ENCODE measurements around the gene GNPAT.

The GNPAT gene

DNA sequence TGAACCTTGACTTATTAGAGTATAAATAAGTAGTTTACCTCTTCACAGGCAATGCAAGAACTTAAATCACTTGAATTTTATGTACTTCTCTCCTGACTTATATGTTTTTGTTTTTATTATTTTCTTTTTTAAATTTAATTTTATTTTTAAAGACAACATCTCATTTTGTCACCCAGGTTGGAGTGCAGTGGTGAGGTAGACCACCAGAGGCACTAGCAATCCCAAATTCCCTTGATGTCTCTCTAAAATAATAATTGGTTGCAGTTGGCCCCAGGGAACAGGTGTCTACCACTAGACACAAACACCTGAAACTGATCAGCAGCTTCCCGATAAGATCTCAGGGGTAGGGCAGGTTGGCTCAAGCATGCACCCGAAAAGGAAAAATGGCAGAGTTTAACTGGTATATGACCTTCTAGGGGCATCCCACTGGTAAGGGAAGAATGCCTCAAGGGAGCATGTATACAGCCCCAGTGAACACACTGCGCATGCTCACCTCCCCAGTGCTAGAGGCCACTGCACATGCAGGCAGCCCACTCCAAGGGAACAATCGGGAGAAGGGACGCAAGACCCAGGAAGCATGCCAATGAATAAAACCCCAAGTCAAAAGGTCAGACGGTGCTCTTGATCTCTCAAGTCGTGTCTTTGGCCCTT lies 82.0 kb downstream of the GNPAT start:
- no peak for DNase-seq

DNA sequence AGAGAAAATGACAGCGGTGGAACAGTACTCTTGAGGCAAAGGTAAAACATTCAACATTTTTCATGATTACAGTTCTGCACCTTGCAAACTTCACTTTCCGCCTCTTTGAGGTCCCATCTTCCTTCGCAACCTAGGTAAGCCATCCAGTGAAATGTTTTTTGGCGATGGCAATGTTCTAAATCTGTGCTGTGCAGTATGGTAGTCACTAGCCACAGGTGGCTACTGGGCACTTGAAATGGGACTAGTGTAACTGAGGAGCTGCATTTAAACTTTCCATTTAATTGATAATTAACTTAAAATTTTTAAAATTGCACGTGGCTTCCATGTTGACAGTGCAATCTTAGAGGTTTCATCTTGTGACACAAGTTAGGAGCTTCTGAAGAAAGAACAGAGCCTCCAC lies 83.6 kb downstream of the GNPAT start:
- no peak for DNase-seq

DNA sequence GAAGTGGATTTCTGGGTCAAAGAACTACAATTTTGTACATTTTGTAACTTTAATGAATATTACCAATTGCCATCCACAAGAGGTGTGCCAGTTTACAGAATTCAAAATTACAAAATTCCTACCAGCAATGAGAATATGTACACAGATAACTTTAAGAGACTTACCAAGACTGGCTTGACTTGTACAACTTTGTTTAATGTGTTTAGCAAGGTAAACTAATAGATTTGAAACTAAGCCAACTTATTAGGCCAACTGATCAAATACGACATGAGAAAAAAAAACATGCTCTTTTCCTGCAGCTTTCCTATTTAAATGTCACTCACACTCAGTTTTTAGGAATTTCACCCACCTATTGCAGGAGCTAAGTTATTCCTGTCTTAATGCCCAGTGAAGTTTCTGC lies 85.2 kb downstream of the GNPAT start:
- DNase-seq = no peak

Measured in stimulated activated CD4-positive, alpha-beta T cell treated with anti-CD3 and anti-CD28 coated beads, Interleukin-2, amount 100 ng/mL, for 24 hours (primary cell).